Hypothalamus (tissue), 51 donors: ENCODE data around the gene KAT6B.
"Not testable (repeated sequence)": the region's sequence is repeated elsewhere in the genome, so short reads cannot be mapped to it uniquely, and the experiment has no call there.

Experiments used
- DNase-seq, 51 donors: peaks; one replicate each; lab custom pipeline; 2025; lab: John Stamatoyannopoulos, UW

Gene KAT6B

GRCh38 chr10:75055896-75056406, 229.6 kb downstream of the KAT6B start:
- not testable (repeated sequence) for DNase-seq

DNA sequence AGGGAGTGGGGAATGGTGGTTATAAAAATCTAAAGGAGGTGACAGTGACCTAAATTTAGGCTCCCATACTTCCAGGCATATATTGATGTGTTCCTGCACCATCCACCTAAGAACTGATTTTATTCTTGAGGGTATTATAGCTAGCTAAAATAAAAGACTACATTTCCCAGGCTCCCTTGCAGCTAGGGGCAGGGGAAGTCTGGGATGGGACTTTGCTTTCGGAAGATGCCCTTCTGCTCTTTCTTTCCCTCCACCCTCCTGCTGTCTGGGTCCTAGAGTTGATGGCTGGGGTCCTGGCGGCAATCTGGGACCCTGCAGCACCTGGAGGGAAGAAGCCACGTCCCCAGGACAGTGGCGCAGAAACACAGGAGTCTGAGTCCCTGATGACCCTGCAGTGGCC, 231.3 kb downstream of the KAT6B start:
- DNase-seq = no peak

DNA sequence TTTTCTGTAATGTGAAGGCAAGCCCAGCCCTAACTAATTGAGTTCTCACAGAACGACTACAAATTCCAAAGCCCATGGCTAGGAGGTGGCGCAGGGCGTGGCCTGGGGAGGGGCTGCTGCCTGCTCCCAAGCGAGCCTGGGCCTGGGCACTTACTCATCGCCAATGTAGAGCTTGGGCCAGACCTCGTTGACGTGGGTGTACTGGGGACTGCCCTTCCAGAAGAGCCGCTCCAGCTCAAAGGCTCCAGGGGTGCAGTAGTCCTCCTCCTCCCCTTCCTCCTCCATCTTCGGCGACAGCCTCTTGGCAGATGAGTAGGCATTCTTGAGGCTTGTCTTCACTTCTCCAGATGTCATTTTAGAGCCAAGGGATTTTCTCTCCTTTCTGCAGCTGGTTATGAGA, 231.8 kb downstream of the KAT6B start:
- DNase-seq = no peak

GRCh38 chr10:75061709-75062505, 235.5 kb downstream of the KAT6B start:
- no peak for DNase-seq

DNA sequence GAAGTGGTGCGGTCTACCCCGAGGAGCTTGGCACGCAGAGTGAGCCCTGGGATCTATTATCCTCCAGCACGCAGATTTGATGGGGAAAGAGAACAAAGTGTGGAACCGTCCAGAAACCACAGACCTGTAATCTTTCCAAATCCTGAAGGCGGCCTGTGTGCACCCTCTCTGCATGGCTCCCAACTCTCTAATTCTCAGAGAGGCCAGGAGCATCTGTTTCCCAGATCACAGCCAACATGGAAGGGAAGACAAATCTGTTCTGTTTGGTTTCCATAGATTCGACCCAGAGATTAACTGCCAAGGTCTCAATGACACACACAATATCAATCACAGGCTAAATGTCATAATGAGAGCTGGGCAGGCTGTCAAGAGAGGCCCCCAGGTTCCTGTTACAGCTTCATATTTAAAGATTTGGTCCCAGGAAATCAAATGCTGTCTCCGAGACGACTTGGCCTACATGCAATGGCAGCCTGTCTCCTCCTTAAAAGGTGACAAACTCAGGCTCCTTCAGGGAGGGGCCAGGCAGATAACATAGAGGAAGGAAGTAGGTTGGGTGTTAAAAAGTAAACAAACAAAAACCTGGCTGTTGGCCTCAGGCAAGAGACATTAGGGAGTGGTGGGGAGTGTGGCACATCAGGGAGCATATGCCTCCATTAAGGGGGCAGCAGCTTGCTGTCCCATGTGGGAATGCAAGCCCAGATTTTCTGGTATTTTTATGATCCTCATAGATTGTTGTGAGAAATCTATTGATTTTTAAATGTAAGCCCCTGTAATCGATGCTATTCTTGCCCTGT, 236.3 kb downstream of the KAT6B start:
- DNase-seq = no peak

DNA sequence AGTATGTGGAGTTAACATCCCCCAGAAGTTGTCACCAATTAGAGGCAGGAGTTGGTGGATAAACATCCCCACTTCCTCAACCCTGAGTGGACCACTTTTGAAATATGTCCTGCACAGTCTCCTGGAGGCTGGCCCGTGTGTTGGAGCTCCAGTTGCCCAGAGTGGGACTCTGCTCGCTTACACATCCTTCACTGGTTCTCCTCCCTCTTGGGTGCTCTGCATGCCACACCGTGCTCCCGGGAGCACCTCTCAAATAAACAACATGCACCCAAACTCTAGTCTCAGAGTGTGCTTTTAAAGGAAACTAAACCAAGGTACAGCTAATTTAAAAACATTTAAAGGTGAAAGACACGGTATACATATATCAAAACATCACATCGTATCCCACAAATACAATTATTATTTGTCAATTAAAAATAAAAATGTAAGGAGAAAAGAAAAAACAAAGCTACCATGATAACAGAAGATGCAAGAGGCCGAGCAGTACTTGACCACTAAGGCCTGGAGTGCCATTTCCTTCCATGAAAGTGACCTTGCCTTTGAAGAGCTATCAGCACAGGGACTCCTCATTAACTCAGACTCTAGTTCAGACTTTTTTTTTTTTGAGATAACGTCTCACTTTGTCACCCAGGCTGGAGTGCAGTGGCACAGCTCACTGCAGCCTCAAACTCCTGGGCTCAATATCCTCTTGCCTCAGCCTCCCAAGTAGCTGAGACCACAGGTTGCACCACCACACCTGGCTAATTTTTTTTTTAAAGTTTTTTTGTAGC, 237.2 kb downstream of the KAT6B start:
- DNase-seq = no peak

- DNase-seq = no peak
These were observed 238.7 kb downstream of the KAT6B start for GRCh38 chr10:75065076-75065475.

GRCh38 chr10:75066271-75066670, 239.9 kb downstream of the KAT6B start:
- DNase-seq = no peak

GRCh38 chr10:75067272-75067671, 240.9 kb downstream of the KAT6B start:
- no peak for DNase-seq

GRCh38 chr10:75068523-75068922, 242.1 kb downstream of the KAT6B start:
- DNase-seq = no peak

DNA sequence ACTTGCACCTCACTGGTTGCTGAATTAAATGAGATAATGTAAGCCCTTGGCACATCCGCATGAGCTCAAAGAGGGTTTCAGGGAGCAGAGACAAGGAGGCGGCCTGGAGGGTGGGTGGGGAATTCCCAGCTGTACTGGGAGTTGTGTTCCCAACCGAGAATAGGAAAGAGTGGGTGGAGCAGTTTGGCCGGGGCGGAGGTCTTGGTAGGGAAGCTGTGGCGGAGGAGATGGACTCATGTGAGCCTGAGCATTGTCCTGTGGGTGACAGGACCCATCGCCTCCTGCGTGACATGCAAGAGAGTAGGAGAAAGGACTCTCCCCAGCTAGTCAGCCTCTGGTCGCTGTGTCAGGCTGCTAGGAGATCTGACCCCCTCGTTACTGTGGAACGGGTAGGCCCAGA, 244.1 kb downstream of the KAT6B start:
- DNase-seq = no peak

DNA sequence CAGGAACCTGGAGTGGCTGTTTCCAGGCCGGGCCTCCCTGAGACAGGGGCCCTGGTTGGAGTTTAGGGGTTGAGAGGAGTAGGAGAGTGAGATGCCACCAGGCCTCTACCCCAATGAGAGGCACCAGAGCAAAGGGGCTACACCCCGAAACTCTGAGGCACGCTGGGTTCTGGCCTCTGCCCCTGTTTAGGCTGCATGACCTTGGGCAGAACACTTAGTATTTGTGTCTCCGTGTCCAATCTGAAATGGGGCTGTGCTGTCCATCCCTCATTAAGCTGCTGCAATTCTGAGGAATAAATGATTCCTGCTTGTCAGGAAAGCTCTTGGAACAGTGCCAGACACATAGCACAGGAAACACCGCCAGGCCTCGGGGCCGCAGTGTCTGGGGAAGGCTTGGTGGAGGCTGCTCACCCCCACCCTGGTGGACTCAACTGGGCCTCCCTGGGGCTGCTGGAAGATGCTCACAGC, 244.6 kb downstream of the KAT6B start:
- DNase-seq = no peak

DNA sequence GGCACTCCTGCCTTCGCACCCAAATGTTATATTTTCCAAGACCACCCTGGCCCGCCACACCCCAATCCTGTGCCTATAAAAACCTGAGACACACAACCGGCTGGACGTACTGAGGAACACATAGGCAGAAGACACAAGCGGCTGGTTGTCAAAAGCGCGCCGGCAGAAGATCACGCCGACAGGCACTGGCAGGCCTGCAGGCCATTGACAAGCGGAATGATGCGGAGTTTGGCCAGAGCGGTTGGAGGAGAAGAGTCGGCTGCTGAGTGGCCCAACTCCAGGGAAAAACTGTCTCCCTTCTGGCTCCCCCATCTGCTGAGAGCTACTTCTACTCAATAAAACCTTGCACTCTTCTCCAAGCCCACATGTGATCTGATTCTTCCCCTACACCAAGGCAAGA, 245.4 kb downstream of the KAT6B start:
- no peak for DNase-seq

DNA sequence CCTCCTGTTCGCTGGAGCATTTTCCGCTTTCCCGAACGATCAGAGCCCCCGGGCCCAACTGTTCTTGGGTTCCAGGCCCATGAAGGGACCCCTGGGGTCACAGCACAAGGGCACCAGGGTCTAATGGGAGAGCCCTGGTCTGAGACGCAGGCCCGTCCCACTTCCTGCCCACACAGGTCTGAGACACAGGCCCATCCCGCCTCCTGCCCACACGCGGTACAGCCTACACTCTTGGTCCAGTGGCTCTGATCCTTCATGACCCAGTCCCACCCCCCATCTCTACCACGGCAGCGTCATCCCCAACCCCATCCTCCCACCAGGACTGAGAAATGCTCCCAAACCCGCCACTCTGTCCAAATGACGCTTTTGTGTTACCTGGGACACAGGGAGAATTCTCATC, 246.3 kb downstream of the KAT6B start:
- no peak for DNase-seq

DNA sequence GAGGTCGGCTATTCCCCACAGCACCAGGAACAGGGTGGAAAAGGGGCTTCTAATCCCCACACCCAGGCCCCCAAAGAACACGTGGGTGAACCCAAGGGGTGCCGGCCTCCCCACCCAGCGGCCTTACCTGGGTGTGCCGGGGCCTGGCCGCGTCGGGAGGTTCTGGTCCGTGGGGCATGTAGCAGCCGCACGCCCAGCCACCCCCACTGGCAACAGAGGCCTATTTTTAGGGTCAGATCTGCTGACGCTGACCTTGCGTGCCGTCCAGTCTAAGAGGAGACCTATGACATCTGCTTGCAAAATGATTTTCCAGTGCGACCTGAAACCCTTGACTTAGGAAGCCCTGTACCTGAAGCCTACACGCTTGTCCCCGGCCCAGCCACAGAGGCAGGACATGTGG, 247.0 kb downstream of the KAT6B start:
- no peak for DNase-seq

DNA sequence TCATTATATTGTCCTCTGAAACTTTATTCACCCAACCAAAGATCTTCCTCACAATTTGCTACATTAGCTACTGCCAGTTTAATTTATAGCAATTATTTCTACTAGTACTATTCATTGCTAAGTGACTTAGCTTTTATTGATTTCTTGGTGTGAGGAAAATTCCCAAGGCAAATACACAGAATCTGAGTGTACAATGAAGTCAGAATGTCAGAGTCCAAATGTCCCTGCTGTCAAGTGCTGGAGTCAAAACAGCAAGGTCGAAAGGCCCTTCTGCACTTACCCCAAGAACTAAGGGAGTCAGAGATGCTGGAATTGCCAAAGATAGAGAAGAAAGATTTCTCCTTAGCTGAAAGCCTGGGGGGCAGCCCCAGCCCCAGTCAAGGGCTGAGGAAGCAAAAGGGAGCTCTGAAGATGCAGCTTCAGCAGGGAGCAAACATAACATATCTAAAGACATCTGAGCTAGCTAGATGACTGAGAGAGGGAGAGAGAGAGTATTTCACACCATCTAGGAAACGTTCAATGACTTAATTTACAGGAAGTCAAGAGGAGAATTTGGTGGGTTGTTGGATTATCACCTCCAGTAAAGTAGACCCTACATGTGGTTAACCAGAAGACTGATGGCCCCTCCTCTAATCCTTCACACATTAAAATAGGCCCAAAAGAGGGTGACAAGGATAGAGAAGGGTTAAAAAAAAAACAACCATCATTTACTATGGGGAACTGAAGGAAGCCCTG, 248.5 kb downstream of the KAT6B start:
- no peak for DNase-seq

GRCh38 chr10:75076348-75076747, 249.9 kb downstream of the KAT6B start:
- DNase-seq = no peak

DNA sequence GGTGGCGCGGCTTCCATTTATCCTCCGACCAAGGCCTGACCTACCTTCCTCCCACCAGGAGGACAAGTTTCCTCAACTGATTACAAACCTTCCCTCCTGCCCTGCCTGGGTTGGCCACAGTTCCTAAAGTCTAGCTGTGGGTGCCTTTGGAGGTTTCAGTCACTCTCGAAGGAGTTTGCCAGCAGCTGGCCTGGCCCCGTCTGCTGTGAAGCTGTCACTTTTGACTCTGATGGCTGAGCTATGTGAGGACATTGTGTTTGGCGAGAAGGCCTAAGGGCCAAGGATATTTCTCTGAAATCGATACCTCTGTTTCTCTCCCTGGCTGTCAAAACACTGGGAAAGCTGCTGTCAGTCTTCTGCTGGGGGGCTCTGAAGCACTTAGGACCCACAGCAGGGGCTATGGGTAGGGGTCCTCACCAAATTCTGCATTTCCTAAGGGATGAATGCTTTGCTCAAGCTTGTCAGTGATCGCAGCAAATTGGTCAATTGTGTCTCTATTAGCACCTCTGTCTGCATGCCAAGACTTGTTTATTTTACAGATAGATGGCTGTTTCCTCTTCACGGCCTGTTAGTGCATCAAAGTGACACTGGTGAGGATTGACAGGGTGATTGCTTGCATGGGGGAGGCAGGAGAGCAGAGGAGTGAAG, 253.2 kb downstream of the KAT6B start:
- no peak for DNase-seq

- no peak for DNase-seq
These were observed 254.2 kb downstream of the KAT6B start for GRCh38 chr10:75080554-75080953.

DNA sequence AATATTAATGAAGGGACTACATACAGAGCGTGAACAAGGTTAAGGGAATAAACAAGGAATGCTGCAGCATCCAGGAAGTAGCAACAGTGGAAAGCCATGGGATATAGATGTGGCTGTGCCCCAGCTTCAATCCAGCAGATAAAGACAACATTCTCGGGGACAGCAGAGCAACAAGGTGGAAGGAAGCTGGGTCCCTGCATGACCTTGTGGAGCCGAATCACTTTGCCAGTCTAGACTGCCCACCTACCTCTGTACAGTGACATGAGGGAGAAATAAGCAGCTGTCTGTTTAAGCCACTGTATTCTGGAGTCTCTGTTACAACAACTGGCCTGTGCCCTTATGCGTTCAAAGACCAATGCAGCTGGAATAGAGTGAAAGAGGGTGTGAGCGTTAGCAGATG, 255.0 kb downstream of the KAT6B start:
- no peak for DNase-seq
